ENCODE results near the gene ASXL1.

ASXL1 gene

GRCh38 chr20:32448306-32449056 is 90.3 kb downstream of the ASXL1 start:
- TF ChIP-seq, protein P1, sequence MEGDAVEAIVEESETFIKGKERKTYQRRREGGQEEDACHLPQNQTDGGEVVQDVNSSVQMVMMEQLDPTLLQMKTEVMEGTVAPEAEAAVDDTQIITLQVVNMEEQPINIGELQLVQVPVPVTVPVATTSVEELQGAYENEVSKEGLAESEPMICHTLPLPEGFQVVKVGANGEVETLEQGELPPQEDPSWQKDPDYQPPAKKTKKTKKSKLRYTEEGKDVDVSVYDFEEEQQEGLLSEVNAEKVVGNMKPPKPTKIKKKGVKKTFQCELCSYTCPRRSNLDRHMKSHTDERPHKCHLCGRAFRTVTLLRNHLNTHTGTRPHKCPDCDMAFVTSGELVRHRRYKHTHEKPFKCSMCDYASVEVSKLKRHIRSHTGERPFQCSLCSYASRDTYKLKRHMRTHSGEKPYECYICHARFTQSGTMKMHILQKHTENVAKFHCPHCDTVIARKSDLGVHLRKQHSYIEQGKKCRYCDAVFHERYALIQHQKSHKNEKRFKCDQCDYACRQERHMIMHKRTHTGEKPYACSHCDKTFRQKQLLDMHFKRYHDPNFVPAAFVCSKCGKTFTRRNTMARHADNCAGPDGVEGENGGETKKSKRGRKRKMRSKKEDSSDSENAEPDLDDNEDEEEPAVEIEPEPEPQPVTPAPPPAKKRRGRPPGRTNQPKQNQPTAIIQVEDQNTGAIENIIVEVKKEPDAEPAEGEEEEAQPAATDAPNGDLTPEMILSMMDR (IDR thresholded peaks at IDR 0.05; ENCODE audit: low read depth, low read length): no peak
- DNase-seq (ENCODE audit: extremely low read depth, low read depth): no peak

DNA sequence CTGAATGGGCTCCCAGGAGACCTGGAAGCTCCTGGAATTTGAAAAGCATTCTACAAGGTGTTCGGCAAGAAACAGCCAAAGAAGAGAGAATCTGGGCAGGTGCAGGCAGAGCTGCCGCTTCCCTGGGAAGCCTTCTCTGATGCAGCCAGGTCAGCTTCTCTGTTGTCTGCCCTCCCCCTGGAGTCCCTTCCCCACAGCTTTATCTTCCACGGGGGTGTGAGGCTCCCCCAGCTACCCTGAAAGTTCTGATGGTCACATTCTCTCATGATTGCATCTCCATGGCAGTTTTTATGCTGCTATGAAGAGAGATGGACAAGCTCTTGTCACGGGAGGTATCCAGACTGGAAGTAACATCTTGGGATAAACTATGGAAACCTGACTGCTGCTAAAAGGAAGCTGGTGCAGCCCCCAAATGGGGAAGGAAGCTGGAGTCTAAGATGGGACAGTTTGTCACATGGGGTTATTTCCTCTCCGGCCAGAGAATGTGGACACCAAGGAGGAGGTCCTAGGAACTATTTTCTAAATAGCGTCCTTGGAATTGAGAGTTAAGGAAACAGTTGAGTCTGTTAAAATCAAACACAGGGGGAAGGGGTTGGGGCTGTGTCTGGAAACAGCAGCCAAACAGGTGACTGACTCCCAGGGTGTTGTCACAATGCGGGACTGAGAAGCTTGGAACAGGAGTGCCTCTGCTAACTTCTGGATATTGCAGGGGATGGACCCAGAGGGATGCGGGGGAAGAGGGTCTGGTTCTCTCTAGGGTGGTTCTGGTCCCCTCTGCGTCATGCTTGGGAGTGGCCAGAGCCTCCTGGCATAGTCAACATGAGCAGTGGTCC is 91.1 kb downstream of the ASXL1 start:
- TF ChIP-seq, protein P1 (IDR thresholded peaks at IDR 0.05; ENCODE audit: low read depth, low read length): no peak
- DNase-seq (ENCODE audit: extremely low read depth, low read depth): no peak

GRCh38 chr20:32449890-32450401 is 91.8 kb downstream of the ASXL1 start:
- DNase-seq (ENCODE audit: extremely low read depth, low read depth): no peak
- TF ChIP-seq, protein P1 (IDR thresholded peaks at IDR 0.05; ENCODE audit: low read depth, low read length): no peak

DNA sequence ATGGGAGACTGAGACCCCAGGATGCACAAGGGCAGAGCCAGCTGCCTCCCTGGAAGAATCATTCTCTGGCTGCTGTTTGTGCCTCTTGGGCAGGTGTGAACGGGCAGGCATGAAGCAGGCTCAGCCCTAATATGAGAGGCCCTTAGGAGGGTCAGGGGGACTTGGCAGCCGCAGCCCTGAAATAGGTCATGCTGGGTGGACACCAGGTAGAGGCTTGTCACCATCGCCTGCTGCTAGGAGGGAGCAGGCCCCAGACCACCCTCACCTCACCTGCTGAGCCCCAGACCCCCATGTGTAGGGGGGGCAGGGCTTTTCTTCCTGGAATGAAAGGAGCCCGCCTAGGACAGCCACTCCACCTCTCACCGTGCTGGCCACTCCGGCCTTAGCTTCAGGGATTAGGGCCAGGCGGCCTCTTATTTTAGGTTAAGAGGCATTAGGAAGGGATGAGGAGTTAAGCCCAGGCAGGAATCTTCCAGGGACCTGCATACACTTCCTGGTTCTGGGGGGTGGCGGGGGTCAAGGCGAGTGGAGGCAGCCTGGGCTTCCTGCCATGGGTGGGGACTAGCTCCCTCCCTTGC is 92.4 kb downstream of the ASXL1 start:
- DNase-seq (ENCODE audit: extremely low read depth, low read depth): no peak
- TF ChIP-seq, protein P1 (IDR thresholded peaks at IDR 0.05; ENCODE audit: low read depth, low read length): no peak

GRCh38 chr20:32451340-32451681 is 93.2 kb downstream of the ASXL1 start:
- no peak for DNase-seq (ENCODE audit: extremely low read depth, low read depth)
- TF ChIP-seq, protein P1 (IDR thresholded peaks at IDR 0.05; ENCODE audit: low read depth, low read length): no peak

GRCh38 chr20:32451682-32452461 is 93.7 kb downstream of the ASXL1 start:
- TF ChIP-seq, protein P1 (IDR thresholded peaks at IDR 0.05; ENCODE audit: low read depth, low read length): no peak
- no peak for DNase-seq (ENCODE audit: extremely low read depth, low read depth)

All from AG09319 (cell line).